Osteocyte (in vitro differentiated cells): Measurements from ENCODE around the gene ART4. TPM values are rescaled to one million over a fixed set of nuclear protein-coding genes. Genes with fewer than 3 reads are reported as not detected.

Source experiments
- DNase-seq: peaks from one replicate; pipeline ENCODE4 v3.0.0; 2021; ENCODE audit warnings: mixed read lengths; ENCODE audit not compliant: unreplicated experiment; ENCODE audit errors: extremely low spot score
- H3K27ac Mint-ChIP-seq: one replicate; pipeline ENCODE4 v1.8.0; 2021; ENCODE audit warnings: mild to moderate bottlenecking, mixed read lengths; ENCODE audit not compliant: unreplicated experiment
- H3K27me3 Mint-ChIP-seq: one replicate; pipeline ENCODE4 v1.8.0; 2021; ENCODE audit warnings: mixed read lengths; ENCODE audit not compliant: unreplicated experiment
- H3K36me3 Mint-ChIP-seq: one replicate; pipeline ENCODE4 v1.8.0; 2021; ENCODE audit warnings: mixed read lengths; ENCODE audit not compliant: unreplicated experiment
- H3K4me1 Mint-ChIP-seq: one replicate; pipeline ENCODE4 v1.8.0; 2021; ENCODE audit warnings: mixed read lengths; ENCODE audit not compliant: unreplicated experiment
- H3K4me3 Mint-ChIP-seq: one replicate; pipeline ENCODE4 v1.8.0; 2021; ENCODE audit warnings: mild to moderate bottlenecking, moderate library complexity, mixed read lengths; ENCODE audit not compliant: unreplicated experiment
- H3K9me3 Mint-ChIP-seq: one replicate; pipeline ENCODE4 v1.8.0; 2021; ENCODE audit warnings: mixed read lengths; ENCODE audit not compliant: unreplicated experiment
- CTCF ChIP-seq: fragments of 200-600 bp; sonication (generic); IDR thresholded peaks from 2 replicates; pipeline ENCODE4 v1.5.0; 2021; ENCODE audit warnings: antibody characterized with exemption, mild to moderate bottlenecking, moderate library complexity
- total RNA-seq: library from RNA; stranded (reverse); gene quantifications from 2 replicates; pipeline ENCODE4 v1.2.1, GENCODE V29; 2021

The ART4 gene
- total RNA-seq, 1 donor from 2014 or later: not detected

- no peak for DNase-seq
- Mint-ChIP-seq H3K4me1 (peaks cover 2% of the 10 kb centered on the region), H3K4me3 (no peak within 1 kb of the TSS), H3K9me3 (peaks cover 3% of the 10 kb centered on the region), H3K27ac (no peak within 1 kb of the TSS), H3K36me3 (no peaks in the 10 kb centered on the region), H3K27me3 (no peaks in the 10 kb centered on the region)
- TF ChIP-seq CTCF: no peak
These were observed 29.3 kb downstream of the ART4 start, which contains the start of gene SMCO3 for GRCh38 chr12:14814014-14814413. Gene SMCO3 (minus strand): TSS chr12:14814182. CDS start chr12:14806680, 7,502 bp downstream.

- no peaks in the 10 kb centered on the region for H3K36me3 Mint-ChIP-seq
- no peaks in the 10 kb centered on the region for H3K27me3 Mint-ChIP-seq
- peaks cover 2% of the 10 kb centered on the region for H3K4me1 Mint-ChIP-seq
- H3K9me3 Mint-ChIP-seq: no peaks in the 10 kb centered on the region
- no peak overlapping the region for H3K27ac Mint-ChIP-seq
- no peak for DNase-seq
- no peak for TF ChIP-seq CTCF
- H3K4me3 Mint-ChIP-seq: no peak overlapping the region
These were observed 31.8 kb downstream of the ART4 start for GRCh38 chr12:14811486-14811885.

- no peak overlapping the region for H3K27ac Mint-ChIP-seq
These were observed 32.3 kb downstream of the ART4 start for GRCh38 chr12:14810953-14811483.

GRCh38 chr12:14810167-14810952, 33.0 kb downstream of the ART4 start:
- no peak for DNase-seq
- no peak overlapping the region for H3K4me3 Mint-ChIP-seq
- peaks cover 2% of the 10 kb centered on the region for H3K4me1 Mint-ChIP-seq
- H3K36me3 Mint-ChIP-seq: no peaks in the 10 kb centered on the region
- no peaks in the 10 kb centered on the region for H3K9me3 Mint-ChIP-seq
- no peaks in the 10 kb centered on the region for H3K27me3 Mint-ChIP-seq
- H3K27ac Mint-ChIP-seq: no peak overlapping the region
- no peak for TF ChIP-seq CTCF

More at GRCh38 chr12:14810953-14811483, 32.3 kb downstream of the ART4 start:
- H3K36me3 Mint-ChIP-seq: no peaks in the 10 kb centered on the region
- H3K4me1 Mint-ChIP-seq: peaks cover 2% of the 10 kb centered on the region
- peak; percentile 40 for TF ChIP-seq CTCF
- no peak overlapping the region for H3K4me3 Mint-ChIP-seq
- no peaks in the 10 kb centered on the region for H3K9me3 Mint-ChIP-seq
- no peak for DNase-seq
- H3K27me3 Mint-ChIP-seq: no peaks in the 10 kb centered on the region

- H3K4me3 Mint-ChIP-seq: no peak overlapping the region
- H3K4me1 Mint-ChIP-seq: peaks cover 11% of the 10 kb centered on the region
These were observed 39.5 kb downstream of the ART4 start for GRCh38 chr12:14803830-14804160.

More at GRCh38 chr12:14803830-14804160, 39.5 kb downstream of the ART4 start:
- H3K36me3 Mint-ChIP-seq: peaks cover 11% of the 10 kb centered on the region
- TF ChIP-seq CTCF: no peak
- no peaks in the 10 kb centered on the region for H3K27me3 Mint-ChIP-seq
- DNase-seq: no peak
- H3K9me3 Mint-ChIP-seq: no peaks in the 10 kb centered on the region
- H3K27ac Mint-ChIP-seq: no peak overlapping the region
